GM23338 (cell line): ENCODE data around the gene IL1RN.

Experiments
- CREB1 ChIP-seq: fragments of 250-450 bp; sonication (Bioruptor Pico); IDR thresholded peaks from 2 replicates; pipeline ENCODE4 v1.5.0; 2020; ENCODE audit warnings: low read depth, mild to moderate bottlenecking, moderate library complexity
- EZH2 ChIP-seq: fragments of 200-600 bp; sonication (generic); IDR thresholded peaks from one replicate; pipeline ENCODE4 v1.8.0; 2017; ENCODE audit warnings: antibody characterized with exemption, mild to moderate bottlenecking, low read depth; ENCODE audit not compliant: unreplicated experiment
- EZH2phosphoT487 ChIP-seq: fragments of 200-600 bp; sonication (generic); IDR thresholded peaks from one replicate; pipeline ENCODE4 v1.8.1; 2018; ENCODE audit warnings: antibody characterized with exemption; ENCODE audit not compliant: unreplicated experiment
- JUNB ChIP-seq: IDR thresholded peaks from one replicate; pipeline ENCODE4 v1.6.1; 2016; ENCODE audit warnings: antibody characterized with exemption; ENCODE audit not compliant: unreplicated experiment
- NANOG ChIP-seq: IDR thresholded peaks from 2 replicates; pipeline ENCODE4 v1.6.1; 2016; ENCODE audit warnings: antibody characterized with exemption, borderline replicate concordance
- POLR2AphosphoS5 ChIP-seq: IDR thresholded peaks from 2 replicates; pipeline ENCODE4 v1.6.1; 2016; ENCODE audit warnings: antibody characterized with exemption, low read depth
- STAT1 ChIP-seq: IDR thresholded peaks from one replicate; pipeline ENCODE4 v1.6.1; 2016; ENCODE audit warnings: antibody characterized with exemption; ENCODE audit not compliant: unreplicated experiment
- ZNF331 ChIP-seq: fragments of 250-450 bp; sonication (Bioruptor Pico); IDR thresholded peaks from 2 replicates; pipeline ENCODE4 v1.5.0; 2020; ENCODE audit warnings: low read depth, mild to moderate bottlenecking, moderate library complexity
- TF ChIP-seq, protein P1 (sequence below): IDR thresholded peaks from one replicate; pipeline ENCODE4 v1.6.1; 2018; ENCODE audit warnings: antibody characterized with exemption; ENCODE audit not compliant: unreplicated experiment
- TF ChIP-seq, protein P2 (sequence below), 2 experiments: fragments of 200-600 bp in 1 of 2; sonication (generic) in 1 of 2; conservative IDR thresholded peaks; 2 replicates each; pipeline versions ENCODE4 v1.5.1 to v1.6.1; 2016 to 2017; ENCODE audit warnings: antibody characterized with exemption in 2 of 2, low read depth in 2 of 2, mild to moderate bottlenecking in 2 of 2, moderate library complexity in 1 of 2
- TF ChIP-seq, protein P3 (sequence below): IDR thresholded peaks from 2 replicates; pipeline ENCODE4 v1.6.1; 2016; ENCODE audit warnings: antibody characterized with exemption

DNA sequence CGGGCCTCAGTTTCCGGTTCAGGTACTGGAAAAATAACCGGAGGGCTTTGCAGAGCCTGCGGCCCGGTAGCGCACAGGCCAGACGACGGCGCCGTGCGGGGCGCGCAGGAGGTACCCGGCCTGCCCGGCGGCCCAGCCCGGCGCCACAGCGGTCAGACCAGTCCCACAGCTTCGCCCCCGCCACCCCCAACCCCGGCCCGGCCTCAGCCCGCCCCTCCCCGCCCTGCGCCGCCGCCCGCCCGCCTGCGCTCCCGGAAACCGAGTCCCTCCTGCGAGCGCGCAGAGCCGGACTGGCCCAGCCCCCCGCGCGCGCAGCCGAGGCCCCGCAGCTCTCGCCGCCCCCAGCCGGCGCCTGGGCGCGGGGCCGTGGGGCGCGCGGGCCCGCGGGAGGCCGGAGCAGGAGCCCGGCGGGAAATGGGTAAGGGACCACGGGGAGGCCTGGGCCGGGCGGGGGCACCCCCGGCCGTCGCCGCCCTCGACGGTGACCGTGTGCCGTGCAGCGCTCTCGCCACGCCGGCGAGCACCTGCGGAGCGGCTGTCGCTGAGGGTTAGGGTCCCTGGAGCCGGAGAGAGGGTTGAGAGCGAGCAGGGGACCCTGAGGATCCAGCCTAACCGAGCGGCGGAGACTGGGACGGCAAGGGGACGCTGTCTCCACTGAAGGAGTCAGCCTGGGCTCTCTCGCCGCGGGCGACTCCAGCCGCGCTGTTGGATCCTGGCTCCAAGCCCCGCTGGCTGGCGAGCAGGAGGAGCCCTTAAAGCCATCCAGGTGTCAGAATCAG, 29.9 kb downstream of the IL1RN start:
- TF ChIP-seq, protein P1, sequence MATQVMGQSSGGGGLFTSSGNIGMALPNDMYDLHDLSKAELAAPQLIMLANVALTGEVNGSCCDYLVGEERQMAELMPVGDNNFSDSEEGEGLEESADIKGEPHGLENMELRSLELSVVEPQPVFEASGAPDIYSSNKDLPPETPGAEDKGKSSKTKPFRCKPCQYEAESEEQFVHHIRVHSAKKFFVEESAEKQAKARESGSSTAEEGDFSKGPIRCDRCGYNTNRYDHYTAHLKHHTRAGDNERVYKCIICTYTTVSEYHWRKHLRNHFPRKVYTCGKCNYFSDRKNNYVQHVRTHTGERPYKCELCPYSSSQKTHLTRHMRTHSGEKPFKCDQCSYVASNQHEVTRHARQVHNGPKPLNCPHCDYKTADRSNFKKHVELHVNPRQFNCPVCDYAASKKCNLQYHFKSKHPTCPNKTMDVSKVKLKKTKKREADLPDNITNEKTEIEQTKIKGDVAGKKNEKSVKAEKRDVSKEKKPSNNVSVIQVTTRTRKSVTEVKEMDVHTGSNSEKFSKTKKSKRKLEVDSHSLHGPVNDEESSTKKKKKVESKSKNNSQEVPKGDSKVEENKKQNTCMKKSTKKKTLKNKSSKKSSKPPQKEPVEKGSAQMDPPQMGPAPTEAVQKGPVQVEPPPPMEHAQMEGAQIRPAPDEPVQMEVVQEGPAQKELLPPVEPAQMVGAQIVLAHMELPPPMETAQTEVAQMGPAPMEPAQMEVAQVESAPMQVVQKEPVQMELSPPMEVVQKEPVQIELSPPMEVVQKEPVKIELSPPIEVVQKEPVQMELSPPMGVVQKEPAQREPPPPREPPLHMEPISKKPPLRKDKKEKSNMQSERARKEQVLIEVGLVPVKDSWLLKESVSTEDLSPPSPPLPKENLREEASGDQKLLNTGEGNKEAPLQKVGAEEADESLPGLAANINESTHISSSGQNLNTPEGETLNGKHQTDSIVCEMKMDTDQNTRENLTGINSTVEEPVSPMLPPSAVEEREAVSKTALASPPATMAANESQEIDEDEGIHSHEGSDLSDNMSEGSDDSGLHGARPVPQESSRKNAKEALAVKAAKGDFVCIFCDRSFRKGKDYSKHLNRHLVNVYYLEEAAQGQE, result no peak
- no peak for TF ChIP-seq EZH2phosphoT487
- TF ChIP-seq, protein P2, sequence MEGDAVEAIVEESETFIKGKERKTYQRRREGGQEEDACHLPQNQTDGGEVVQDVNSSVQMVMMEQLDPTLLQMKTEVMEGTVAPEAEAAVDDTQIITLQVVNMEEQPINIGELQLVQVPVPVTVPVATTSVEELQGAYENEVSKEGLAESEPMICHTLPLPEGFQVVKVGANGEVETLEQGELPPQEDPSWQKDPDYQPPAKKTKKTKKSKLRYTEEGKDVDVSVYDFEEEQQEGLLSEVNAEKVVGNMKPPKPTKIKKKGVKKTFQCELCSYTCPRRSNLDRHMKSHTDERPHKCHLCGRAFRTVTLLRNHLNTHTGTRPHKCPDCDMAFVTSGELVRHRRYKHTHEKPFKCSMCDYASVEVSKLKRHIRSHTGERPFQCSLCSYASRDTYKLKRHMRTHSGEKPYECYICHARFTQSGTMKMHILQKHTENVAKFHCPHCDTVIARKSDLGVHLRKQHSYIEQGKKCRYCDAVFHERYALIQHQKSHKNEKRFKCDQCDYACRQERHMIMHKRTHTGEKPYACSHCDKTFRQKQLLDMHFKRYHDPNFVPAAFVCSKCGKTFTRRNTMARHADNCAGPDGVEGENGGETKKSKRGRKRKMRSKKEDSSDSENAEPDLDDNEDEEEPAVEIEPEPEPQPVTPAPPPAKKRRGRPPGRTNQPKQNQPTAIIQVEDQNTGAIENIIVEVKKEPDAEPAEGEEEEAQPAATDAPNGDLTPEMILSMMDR (conservative IDR thresholded peaks at IDR 0.05; ENCODE audit: low read depth in 2 of 2), result no peak
- TF ChIP-seq EZH2, result no peak
- no peak for TF ChIP-seq ZNF331
- TF ChIP-seq POLR2AphosphoS5, result no peak
- no peak for TF ChIP-seq CREB1 (CRISPR knock-in tag)
- no peak for TF ChIP-seq JUNB
- TF ChIP-seq, protein P3, sequence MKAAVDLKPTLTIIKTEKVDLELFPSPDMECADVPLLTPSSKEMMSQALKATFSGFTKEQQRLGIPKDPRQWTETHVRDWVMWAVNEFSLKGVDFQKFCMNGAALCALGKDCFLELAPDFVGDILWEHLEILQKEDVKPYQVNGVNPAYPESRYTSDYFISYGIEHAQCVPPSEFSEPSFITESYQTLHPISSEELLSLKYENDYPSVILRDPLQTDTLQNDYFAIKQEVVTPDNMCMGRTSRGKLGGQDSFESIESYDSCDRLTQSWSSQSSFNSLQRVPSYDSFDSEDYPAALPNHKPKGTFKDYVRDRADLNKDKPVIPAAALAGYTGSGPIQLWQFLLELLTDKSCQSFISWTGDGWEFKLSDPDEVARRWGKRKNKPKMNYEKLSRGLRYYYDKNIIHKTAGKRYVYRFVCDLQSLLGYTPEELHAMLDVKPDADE, result no peak
- TF ChIP-seq NANOG, result no peak
- no peak for TF ChIP-seq STAT1
